Measurements from ENCODE around the gene KIAA2012.

The KIAA2012 gene

GRCh38 chr2:202072737-202073401 lies at the start of gene KIAA2012:
TSS of gene KIAA2012 (plus strand) at chr2:202073255. CDS start at chr2:202073628, 373 bp downstream.
- no peak for DNase-seq

GRCh38 chr2:202023904-202024266 lies 49.2 kb upstream of the KIAA2012 start:
- DNase-seq = no peak

GRCh38 chr2:202024871-202025270 lies 48.2 kb upstream of the KIAA2012 start:
- no peak for DNase-seq

- DNase-seq = no peak
Measured at GRCh38 chr2:202025816-202026215, 47.2 kb upstream of the KIAA2012 start.

GRCh38 chr2:202026507-202026906 lies 46.5 kb upstream of the KIAA2012 start:
- DNase-seq = no peak

GRCh38 chr2:202030691-202031090 lies 42.4 kb upstream of the KIAA2012 start:
- no peak for DNase-seq

GRCh38 chr2:202031246-202031951 lies 41.7 kb upstream of the KIAA2012 start:
- DNase-seq = no peak

- DNase-seq = no peak
Measured at GRCh38 chr2:202032846-202033316, 40.2 kb upstream of the KIAA2012 start.

- DNase-seq = peak; percentile 53
Measured at GRCh38 chr2:202033317-202034248, 39.5 kb upstream of the KIAA2012 start, which contains the start of gene FZD7. TSS of gene FZD7 (plus strand) at chr2:202033855. CDS start at chr2:202034648, 793 bp downstream.

- DNase-seq = no peak
Measured at GRCh38 chr2:202034249-202035088, 38.6 kb upstream of the KIAA2012 start.

GRCh38 chr2:202035089-202035940 lies 37.7 kb upstream of the KIAA2012 start:
- no peak for DNase-seq

GRCh38 chr2:202035941-202036372 lies 37.1 kb upstream of the KIAA2012 start:
- DNase-seq = no peak

GRCh38 chr2:202036601-202037037 lies 36.4 kb upstream of the KIAA2012 start:
- DNase-seq = no peak

- DNase-seq = no peak
Measured at GRCh38 chr2:202037086-202037485, 36.0 kb upstream of the KIAA2012 start.

- DNase-seq = no peak
Measured at GRCh38 chr2:202038471-202039277, 34.4 kb upstream of the KIAA2012 start.

GRCh38 chr2:202039278-202040078 lies 33.6 kb upstream of the KIAA2012 start:
- no peak for DNase-seq

- no peak for DNase-seq
Measured at GRCh38 chr2:202040079-202040844, 32.8 kb upstream of the KIAA2012 start.

GRCh38 chr2:202042444-202042843 lies 30.6 kb upstream of the KIAA2012 start:
- no peak for DNase-seq

GRCh38 chr2:202043475-202043874 lies 29.6 kb upstream of the KIAA2012 start:
- no peak for DNase-seq

Data from NCI-H2029 (cell line).